ENCODE results near the gene CNBD2.
"Not testable (repeated sequence)": the region's sequence is repeated elsewhere in the genome, so short reads cannot be mapped to it uniquely, and the experiment has no call there.

Gene CNBD2

GRCh38 chr20:36063916-36064657 is 95.7 kb downstream of the CNBD2 start:
- DNase-seq (ENCODE audit: low read depth in 2 of 2), result no peak

GRCh38 chr20:36064658-36065426 is 96.5 kb downstream of the CNBD2 start:
- DNase-seq (ENCODE audit: low read depth in 2 of 2), result peak; percentile 33 to 53

- DNase-seq (ENCODE audit: low read depth in 2 of 2), result no peak
Observed at GRCh38 chr20:36065427-36065998, 97.1 kb downstream of the CNBD2 start.

- no peak for DNase-seq (ENCODE audit: low read depth in 2 of 2)
Observed at GRCh38 chr20:36066777-36067176, 98.4 kb downstream of the CNBD2 start.

- DNase-seq (ENCODE audit: low read depth in 2 of 2), result not testable (repeated sequence)
Observed at GRCh38 chr20:36068526-36068925, 100.1 kb downstream of the CNBD2 start.

- no peak for DNase-seq (ENCODE audit: low read depth in 2 of 2)
Observed at GRCh38 chr20:36070451-36070850, 102.1 kb downstream of the CNBD2 start.

GRCh38 chr20:36071848-36072247 is 103.5 kb downstream of the CNBD2 start:
- no peak for DNase-seq (ENCODE audit: low read depth in 2 of 2)

- DNase-seq (ENCODE audit: low read depth in 2 of 2), result no peak
Observed at GRCh38 chr20:36074983-36075382, 106.6 kb downstream of the CNBD2 start.

- not testable (repeated sequence) for DNase-seq (ENCODE audit: low read depth in 2 of 2)
Observed at GRCh38 chr20:36077762-36078161, 109.4 kb downstream of the CNBD2 start.

- DNase-seq (ENCODE audit: low read depth in 2 of 2), result no peak
Observed at GRCh38 chr20:36079486-36079885, 111.1 kb downstream of the CNBD2 start.

GRCh38 chr20:36079984-36080383 is 111.6 kb downstream of the CNBD2 start:
- not testable (repeated sequence) for DNase-seq (ENCODE audit: low read depth in 2 of 2)

All from fibroblast of skin of left biceps (primary cell).